ENCODE measurements around the gene ELK3.

Gene ELK3

DNA sequence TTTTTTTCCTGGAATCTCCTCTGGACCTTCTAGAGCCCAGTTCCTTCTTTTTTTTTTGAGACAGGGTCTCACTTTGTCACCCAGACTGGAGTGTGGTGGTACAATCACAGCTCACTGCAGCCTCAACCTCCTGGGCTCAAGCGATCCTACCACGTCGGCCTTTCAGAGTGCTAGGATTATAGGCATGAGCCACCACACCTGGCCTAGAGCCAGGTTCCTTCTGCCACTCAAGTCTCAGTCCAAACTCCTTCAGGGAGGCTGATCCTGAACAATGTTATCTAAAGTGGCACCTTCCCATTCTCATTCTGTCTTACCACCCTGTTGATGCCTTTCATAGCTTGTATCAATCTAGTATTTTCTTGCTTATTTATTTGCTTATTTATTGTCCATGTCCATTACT, 22.3 kb upstream of the ELK3 start:
- DNase-seq (ENCODE audit: extremely low read depth, low read depth): no peak

DNA sequence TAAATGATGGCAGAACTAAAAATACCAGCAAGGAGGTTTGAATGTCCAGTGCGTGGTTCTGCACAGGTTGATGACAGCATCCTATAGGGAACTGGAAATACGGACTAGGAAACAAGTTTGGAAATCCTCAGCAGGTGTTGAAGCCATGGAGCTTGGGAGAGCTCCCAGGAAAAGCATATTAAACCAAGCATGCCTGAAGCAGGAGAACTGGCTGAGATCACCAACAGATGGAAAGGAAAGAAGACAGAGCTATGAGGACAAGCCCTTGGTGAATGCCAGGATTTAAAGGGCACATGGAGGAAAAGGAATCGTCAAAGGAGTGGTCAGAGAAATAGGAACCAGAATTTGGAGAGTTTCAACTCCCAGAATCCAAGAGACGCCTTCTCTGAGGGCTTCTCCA, 21.2 kb upstream of the ELK3 start:
- TF ChIP-seq, protein P1, sequence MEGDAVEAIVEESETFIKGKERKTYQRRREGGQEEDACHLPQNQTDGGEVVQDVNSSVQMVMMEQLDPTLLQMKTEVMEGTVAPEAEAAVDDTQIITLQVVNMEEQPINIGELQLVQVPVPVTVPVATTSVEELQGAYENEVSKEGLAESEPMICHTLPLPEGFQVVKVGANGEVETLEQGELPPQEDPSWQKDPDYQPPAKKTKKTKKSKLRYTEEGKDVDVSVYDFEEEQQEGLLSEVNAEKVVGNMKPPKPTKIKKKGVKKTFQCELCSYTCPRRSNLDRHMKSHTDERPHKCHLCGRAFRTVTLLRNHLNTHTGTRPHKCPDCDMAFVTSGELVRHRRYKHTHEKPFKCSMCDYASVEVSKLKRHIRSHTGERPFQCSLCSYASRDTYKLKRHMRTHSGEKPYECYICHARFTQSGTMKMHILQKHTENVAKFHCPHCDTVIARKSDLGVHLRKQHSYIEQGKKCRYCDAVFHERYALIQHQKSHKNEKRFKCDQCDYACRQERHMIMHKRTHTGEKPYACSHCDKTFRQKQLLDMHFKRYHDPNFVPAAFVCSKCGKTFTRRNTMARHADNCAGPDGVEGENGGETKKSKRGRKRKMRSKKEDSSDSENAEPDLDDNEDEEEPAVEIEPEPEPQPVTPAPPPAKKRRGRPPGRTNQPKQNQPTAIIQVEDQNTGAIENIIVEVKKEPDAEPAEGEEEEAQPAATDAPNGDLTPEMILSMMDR (IDR thresholded peaks at IDR 0.05; ENCODE audit: low read depth, low read length): no peak
- DNase-seq (ENCODE audit: extremely low read depth, low read depth): no peak

More for the DNA sequence above, 22.3 kb upstream of the ELK3 start:
- TF ChIP-seq, protein P1 (IDR thresholded peaks at IDR 0.05; ENCODE audit: low read depth, low read length): no peak

DNA sequence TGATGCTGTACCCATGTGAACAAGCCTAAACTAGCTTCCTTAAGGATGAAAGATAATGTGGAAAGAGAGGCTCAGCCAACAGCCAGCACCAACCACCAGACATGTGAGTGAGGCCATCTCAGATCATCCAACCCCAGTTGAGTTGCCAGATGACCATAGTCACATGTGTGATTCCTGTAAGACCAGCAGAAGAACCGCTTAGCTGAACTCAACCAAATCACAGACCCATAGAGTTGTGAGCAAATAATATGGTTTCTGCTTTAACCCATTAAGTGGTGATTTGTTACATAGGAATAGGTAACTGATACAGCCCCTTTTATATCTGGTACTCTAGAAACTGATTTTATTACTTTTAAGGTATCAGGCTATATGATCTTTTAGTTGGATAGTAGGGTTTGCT, 17.6 kb upstream of the ELK3 start:
- no peak for DNase-seq (ENCODE audit: extremely low read depth, low read depth)
- TF ChIP-seq, protein P1 (IDR thresholded peaks at IDR 0.05; ENCODE audit: low read depth, low read length): no peak

DNA sequence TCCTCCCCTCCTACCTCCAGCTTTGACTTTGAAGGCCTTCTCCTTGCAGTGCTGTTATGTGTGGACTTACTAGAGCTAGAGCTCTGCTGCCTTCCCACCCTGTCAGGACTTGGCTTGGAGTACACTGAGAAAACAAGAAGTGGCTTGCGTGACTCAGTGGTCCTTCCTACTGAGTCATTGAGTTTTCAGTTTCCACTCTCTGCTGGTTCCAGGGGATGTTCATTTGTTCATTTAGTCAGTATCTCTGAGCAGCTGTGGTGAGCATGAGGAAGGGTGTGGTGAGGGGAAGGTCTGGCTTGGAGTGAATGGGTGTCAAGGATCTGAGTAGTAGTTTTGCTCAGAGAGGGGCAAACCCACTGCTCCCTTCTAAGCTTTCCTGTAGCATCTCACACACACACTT, 17.2 kb upstream of the ELK3 start:
- TF ChIP-seq, protein P1 (IDR thresholded peaks at IDR 0.05; ENCODE audit: low read depth, low read length): no peak
- no peak for DNase-seq (ENCODE audit: extremely low read depth, low read depth)

DNA sequence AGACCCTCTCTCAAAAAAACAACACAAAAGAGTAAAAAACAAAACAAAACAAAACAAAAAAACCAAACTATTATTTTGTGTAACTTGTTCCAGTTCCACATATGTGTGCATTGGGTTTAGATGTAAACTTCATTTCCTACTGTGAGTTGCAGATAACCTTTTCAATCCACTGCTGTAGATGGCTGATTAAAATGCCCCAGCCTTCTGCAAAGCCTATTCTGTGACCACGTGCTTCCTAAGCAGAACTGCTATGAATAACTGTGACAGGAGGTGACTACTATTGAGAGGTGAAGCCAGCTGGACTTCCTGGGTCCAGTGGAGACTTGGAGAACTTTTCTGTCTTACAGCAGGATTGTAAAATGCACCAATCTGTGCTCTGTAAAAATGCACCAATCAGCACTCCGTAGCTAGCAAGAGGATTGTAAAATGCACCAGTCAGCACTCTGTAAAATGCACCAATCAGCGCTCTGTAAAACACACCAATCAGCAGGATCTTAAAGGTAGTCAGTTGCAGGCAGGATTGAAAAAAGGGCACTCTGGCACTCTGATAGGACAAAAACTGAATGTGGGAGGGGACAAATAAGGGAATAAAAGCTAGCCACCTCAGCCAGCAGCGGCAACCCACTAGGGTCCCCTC, 10.3 kb upstream of the ELK3 start:
- TF ChIP-seq, protein P1 (IDR thresholded peaks at IDR 0.05; ENCODE audit: low read depth, low read length): no peak
- no peak for DNase-seq (ENCODE audit: extremely low read depth, low read depth)

DNA sequence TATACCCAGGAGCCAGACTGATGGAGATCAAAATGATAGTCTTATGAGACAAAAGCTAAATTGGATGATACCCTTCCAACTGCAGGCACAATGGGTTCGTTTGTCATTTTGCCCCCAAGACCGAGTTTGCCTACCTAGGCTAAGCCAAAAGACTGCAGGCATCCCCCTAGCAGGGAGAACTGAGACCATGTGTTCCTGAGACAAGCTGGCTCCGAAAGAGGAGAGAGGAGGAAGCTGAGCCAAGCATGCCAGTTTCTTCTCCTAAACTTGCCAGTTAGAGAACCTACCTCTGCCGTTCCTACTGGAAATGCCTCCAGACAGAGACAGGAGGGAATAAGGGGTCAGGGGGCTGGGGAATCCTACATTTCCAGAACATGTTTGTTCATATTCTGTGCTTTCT, 8.3 kb upstream of the ELK3 start:
- DNase-seq (ENCODE audit: extremely low read depth, low read depth): no peak
- TF ChIP-seq, protein P1 (IDR thresholded peaks at IDR 0.05; ENCODE audit: low read depth, low read length): no peak

DNA sequence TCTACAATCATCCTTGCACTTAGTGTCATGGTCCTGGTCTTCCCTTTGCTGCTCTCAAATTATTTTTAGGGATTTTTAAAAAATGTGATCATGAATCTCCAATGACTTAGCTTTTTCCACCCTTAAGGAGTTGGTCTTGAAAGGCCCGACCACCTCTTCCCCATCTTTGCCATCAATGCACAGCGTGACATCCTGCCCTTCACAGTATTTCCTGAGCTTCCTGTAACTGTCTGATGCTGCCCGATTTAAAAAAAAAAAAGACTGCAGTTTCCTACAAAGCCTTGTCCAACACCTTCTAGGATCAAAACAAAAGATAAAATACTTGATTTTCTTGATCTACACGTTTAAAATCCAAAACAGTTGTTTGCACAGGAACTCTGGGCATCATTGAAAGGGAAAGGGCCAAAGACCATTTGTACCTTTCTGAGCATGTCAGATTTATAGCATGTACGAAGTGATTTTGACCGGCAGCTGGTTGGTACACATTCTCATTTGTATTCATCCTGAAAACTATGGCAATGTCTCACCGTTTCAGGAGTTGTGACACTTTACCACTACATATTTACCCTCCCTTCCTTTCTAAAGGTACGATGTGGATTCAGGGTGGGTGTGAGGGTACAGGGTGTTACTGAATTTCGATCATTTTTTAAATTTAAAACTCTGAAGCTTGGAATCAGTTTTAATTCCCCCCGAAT, 7.4 kb upstream of the ELK3 start:
- TF ChIP-seq, protein P1 (IDR thresholded peaks at IDR 0.05; ENCODE audit: low read depth, low read length): no peak
- no peak for DNase-seq (ENCODE audit: extremely low read depth, low read depth)

Measured in AG09319 (cell line).